GM18505 (cell line): Measurements from ENCODE around the gene ZNF217.
"Not testable (repeated sequence)": the region's sequence is repeated elsewhere in the genome, so short reads cannot be mapped to it uniquely, and the experiment has no call there.

Experiments used
- ATAC-seq: cut with Tn5 transposase; IDR thresholded peaks from one replicate; pipeline ENCODE4 v1.9.1; 2021; ENCODE audit not compliant: unreplicated experiment
- POLR2A ChIP-seq: IDR thresholded peaks from 4 replicates; pipeline ENCODE4 v1.6.1; 2011; ENCODE audit warnings: borderline replicate concordance; ENCODE audit not compliant: insufficient read depth, insufficient read length; ENCODE audit errors: extremely low read depth

The ZNF217 gene

DNA sequence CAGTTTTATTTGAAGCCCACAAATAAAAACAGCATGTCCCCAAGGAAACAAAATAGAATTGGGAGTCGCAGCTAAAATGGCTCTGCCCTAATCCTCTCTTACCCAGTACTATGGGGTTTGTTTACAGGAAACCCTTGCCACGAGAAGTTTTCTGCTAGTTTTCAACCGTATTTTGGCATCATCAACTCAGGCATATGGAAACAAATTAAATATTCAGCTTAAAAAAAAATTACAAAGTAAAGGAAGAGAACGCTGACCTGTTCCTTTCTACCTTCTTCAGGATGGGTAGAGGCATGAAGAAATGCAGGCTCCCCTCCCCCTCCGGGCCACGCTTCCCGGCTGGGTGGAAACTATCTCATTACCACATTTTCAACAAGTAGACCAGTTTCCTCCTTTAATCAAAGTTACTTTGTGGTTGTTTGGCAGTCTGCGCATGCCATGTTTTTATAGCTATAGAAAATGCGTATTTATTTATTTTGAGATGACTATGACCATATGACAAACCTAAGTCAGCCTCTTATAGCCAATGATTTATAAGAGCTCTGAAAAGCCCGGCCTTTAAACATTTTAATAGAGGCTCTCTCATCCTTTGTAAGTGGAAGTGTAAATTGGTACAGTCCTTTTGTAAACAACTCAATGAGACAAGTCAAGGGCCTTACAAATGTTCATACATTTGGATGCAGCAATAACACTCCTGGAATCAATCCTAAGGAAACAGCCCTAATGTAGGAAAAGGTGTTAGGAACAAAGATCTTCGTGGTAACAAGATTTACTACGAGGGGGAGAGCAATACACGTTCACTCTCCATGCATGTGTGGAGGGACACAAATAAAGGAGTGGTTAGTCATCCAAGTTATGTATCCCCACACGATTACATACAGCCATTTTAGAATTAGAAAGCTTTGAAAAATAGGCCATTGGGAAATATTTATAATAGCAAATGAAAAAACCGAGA lies 16.1 kb upstream of the ZNF217 start:
- ATAC-seq, result no peak
- peak; percentile 36 for TF ChIP-seq POLR2A

DNA sequence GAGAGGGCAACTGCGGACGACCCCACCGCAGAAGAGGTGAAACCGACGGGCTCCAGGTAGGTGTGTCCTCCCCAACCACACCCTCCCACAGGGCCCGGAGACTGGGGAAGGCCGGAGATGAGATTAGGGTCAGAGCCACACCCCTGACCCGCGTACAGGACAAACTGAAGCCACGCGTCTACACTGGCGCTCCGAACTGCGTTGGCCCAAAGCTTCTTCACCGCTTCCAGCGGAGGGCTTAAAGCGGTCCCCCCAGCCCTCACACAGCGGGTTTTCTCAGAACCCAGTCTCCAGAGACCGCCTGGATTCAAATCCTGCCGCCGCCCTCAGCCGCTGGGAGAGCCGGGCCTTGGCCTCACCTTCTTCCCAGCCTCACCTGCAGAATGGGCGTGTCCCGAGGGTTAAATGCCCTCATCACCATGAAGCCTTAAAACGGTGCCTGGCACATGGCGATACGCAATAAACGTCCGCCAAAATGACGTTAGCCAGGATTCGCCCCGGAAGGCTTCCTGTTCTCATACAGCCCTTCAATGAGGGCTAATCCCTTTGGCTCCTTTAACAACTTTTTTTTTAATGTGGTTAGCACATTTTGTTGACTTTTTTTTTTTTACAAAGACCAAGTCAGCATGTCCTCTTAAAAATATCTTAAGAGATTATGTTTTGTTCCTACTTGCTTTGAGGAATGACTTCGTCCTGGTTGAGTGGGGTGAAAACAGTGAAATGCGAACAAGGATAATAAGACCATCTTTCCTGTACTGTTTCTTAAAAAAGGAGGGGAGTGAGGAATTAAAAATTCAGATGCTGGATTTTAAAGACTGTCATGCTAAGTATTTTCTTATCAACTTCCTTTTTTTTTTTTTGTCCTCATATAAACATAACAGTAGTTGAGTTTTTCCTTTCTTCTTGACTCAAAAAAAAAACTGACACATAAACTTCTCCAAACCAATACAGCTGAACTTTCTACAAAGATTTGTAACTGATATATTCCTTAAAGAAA lies 15.1 kb upstream of the ZNF217 start:
- TF ChIP-seq POLR2A, result no peak
- no peak for ATAC-seq

DNA sequence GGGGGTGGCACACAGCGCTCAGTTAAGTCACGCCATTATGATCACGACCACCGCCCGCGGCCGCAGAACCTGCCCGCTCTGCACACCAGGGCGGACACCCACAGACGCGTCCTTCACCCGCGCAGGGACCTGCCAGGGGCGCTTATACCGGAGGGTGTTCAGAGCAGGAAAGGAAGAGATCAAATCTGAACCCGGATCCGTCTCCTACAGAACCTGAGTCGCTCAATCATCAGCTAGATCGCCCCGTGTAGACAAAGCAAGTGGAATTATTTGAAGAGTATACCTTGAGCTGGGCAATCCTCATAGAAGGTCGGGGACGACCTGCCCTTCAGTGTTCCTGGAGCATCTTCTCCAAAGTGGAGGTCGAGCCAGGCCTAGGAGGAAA lies 14.4 kb upstream of the ZNF217 start:
- no peak for TF ChIP-seq POLR2A
- no peak for ATAC-seq

DNA sequence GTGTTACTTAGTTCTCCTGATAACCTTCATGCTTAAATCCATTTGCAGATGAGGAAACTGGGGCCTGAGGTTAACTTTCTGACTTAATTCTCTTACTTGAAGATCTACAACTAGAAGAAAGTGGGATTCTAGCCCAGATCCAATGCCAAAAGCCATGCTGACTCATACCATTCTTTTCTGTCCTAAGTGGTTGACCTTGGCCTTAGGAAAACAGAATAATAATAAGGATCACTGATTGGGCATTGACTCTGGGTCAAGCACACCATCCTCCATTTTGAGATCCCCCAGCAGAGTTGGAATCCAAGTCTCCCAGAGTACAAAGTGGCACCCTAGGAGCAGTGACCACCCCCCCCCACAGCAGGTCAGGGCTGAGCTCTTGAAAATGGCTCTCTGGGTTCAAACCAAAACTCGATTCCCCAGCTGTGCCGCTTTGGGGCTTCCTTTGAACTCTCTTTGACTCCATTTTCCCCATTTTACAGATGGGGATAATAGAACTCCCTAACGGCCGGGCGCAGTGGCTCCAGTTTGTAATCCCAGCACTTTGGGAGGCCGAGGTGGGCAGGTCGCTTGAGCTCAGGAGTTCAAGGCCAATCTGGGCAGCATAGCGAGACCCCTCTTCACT lies 12.8 kb upstream of the ZNF217 start:
- no peak for ATAC-seq
- no peak for TF ChIP-seq POLR2A

DNA sequence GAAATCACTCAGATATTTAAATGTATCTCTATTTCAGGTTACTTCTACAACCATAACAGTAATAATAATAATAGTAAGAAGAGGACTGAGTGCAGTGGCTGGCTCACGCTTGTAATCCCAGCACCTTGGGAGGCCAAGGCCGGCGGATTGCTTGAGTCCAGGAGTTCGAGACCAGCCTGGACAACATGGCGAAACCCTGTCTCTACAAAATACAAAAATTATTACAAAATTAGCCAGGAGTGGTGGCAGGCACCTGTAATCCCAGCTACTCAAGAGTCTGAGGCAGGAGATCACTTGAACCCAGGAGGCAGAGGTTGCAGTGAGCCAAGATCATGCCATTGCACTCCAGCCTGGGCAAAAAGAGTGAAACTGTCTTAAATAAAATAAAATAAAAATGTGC lies 11.8 kb upstream of the ZNF217 start:
- not testable (repeated sequence) for ATAC-seq

DNA sequence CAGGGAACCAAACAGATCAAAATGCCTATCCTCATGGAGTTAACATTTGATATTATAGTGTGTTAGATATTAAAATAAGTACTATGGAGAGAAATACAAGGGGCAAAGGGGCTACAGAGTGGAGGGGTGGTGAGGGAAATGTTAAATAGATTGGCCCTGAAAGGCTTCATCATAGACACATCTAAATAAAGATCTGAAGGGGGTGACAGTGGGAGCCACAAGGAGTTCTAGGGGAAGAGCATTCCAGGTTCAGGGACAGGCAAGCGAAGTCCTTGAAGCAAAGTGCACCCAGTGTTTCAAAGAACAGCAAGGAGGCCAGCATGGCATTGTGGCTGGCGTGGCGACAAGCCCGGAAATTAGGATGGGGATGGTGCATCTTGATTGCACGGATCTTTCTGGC lies 11.2 kb upstream of the ZNF217 start:
- not testable (repeated sequence) for ATAC-seq

DNA sequence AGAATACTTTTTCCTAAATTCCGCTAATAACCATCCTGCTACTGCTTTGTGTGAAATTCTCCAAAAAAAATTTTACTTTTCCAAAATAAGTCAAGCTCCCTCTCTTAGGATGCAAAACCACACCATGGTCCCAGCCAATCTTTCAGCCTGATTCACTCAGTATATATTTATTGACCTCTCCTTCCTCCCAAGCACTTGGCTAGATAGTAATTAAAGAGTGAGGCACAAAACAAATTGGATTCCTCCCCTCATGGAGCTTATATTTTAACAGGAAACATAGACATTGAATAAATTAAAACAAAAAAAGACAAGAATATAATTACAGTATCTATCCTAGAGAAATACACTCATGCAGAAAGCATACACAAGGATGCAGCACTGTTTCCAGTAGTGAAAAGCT lies 9.0 kb upstream of the ZNF217 start:
- ATAC-seq, result no peak
- TF ChIP-seq POLR2A, result no peak

DNA sequence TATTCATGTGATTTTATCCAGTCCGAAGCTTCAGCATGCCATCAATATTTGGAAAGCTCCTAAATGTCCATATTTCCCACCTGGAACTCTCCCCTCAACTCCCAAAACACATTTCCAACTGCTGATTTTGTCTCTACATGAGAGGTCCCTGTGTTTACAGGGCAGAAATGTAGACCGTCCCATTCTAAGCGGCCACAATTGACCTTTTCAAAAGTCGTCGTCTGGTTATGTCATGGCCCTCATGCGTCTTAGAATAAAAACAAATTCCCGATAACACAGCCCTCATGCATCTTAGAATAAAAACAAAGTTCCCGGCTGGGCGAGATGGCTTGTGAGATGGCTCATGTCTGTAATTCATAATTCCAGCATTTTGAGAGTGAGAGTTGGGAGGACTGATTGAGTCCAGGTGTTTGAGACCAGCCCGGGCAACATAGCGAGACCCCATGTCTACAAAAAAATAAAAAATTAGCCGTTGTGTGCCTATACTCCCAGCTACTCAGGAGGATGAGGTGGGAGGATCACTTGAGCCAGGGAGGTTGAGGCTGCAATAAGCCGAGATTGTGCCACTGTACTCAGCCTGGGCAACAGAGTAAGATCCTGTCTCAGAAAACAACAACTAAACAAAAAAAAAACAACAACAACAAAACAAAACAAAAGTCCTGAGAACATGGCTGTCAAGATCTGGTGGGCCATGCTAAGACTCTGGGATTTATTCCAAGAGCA lies 6.4 kb upstream of the ZNF217 start:
- TF ChIP-seq POLR2A, result no peak
- no peak for ATAC-seq

DNA sequence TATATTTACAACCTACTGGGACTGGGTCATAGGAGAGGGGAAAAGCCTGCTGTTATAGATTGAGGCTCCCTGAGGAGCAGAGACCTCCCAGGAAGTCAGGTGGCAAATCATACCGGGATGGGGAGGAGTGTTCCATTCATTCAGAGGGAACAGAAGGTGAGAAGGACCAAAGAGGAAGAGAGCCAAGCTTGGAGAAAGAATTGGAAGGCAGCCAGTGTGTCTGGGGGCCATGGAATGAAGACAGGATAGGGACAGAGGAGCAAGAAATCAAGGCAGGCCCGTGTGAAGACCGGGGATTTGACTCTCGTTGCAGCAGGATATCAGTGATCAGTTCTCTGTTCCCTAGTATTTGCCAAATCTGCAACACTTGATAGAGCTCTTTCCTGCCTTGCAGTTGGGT lies 5.7 kb upstream of the ZNF217 start:
- ATAC-seq, result no peak
- no peak for TF ChIP-seq POLR2A

DNA sequence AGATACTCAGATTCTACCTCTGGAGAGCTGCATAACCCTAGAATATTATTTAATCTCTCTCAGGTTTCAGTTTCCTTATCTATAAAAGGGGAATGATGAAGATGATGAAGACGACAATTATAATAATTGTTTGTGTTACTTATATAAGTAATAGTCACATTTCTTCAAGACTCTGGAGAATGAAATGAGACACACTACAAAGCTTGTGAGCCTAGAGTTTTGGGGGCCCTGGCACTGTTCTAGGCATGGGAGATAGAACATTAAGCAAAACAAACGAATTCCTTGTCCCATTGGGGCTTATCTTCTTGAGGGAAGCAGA lies 5.4 kb upstream of the ZNF217 start:
- no peak for TF ChIP-seq POLR2A
- ATAC-seq, result no peak

DNA sequence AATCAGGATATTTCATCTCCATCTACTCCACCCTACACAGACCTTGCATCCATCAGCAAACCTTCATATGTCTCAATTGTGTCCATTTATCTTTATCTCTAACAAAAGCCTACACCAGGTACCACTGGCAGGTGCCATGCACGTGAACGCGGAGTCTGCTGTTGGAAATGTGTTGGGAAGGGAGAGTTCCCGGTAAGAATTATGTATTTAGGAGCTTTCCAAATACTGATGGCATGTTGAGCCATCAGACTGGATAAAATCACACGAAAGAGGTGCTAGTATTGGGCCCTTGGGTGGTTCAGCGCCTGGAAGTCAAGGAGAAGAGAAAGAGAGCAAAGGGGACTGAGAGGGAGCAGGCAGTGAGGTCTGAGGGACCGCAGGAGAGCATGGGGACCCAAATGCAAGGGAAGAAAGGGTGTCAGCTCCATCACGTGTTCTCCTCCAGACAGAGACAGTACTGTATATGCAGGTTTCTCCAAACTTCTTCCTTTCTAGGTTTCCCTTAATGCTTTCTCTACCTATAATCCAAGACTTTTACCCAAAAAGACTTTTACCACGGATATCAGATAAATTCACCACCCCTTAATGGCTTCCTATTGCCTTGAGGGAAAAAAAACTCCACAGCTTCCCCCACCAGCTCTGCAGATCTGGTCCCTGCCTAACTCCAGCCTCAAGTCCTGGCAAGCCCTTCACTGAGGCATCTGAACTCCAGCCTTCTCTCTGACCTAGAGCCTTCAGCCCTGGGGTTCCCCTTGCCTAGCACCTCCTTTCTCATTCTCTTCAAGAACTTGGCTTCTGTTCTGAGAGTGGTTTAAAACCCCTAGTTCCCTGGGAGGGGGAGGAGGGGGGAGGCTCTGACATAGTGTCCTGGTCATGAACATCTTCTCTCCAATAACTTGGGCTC lies 4.8 kb upstream of the ZNF217 start:
- ATAC-seq, result no peak
- no peak for TF ChIP-seq POLR2A

DNA sequence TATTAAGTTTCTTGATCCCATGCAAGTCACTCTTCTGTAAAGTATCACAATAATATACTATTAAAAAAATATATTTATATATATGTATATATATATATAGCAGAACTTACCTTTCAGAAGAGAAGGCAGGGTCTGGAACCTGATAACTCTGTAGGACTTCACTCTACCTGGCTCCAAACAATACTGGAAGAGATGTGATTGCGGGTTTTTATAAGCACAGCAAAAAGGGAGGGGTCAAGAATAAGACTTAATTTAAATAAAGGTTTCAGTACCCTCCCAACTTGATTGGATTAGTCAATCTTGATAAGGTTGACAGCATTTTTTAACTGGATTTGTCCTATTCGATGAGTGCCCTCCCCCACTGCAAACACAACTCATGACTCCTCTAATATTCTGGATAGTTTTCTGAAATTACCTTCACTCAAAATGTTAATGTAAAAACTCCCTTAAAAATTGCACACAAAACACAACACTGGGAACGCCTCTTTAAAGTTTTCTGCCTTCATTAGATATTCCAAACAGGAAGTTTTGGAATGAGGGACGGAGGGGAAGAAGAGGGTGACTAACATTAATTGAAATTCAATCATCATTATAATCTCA lies 4.0 kb upstream of the ZNF217 start:
- TF ChIP-seq POLR2A, result no peak
- no peak for ATAC-seq
